OCI-LY3 (cell line): ENCODE measurements around the gene DTNA.

Experiments used
- H2AFZ ChIP-seq: fragments of 200-600, 300-600 bp; shearing (Covaris generic); 2 replicates; pipeline ENCODE4 v1.6.0; 2014; ENCODE audit warnings: antibody characterized with exemption, low read depth, low read length
- H3K27ac ChIP-seq: fragments of 200-600, 300-600 bp; sonication (generic); 2 replicates; pipeline ENCODE4 v1.5.1; 2014; ENCODE audit warnings: mild to moderate bottlenecking, low read length, moderate library complexity, mixed read lengths
- H3K27me3 ChIP-seq: fragments of 200-600, 300-600 bp; sonication (generic); 2 replicates; pipeline ENCODE4 v1.6.1; 2014; ENCODE audit warnings: low read depth, low read length, mixed read lengths
- H3K36me3 ChIP-seq: fragments of 200-600, 300-600 bp; sonication (generic); replicated peaks from 2 replicates; pipeline ENCODE3; 2014; ENCODE audit warnings: low read depth, low read length, mixed read lengths
- H3K4me1 ChIP-seq: fragments of 300-600, 200-600 bp; sonication (generic); 2 replicates; pipeline ENCODE4 v1.6.1; 2014; ENCODE audit warnings: low read length, mixed read lengths
- H3K4me2 ChIP-seq: fragments of 200-600, 300-600 bp; sonication (generic); 2 replicates; pipeline ENCODE4 v1.6.1; 2014; ENCODE audit warnings: low read length, mixed read lengths
- H3K4me3 ChIP-seq: fragments of 300-600, 200-600 bp; sonication (generic); 2 replicates; pipeline ENCODE4 v1.5.1; 2014; ENCODE audit warnings: antibody characterized with exemption, mild to moderate bottlenecking, low read length, moderate library complexity
- H3K79me2 ChIP-seq: fragments of 300-600, 200-600 bp; shearing (Covaris generic); 2 replicates; pipeline ENCODE4 v1.6.1; 2014; ENCODE audit warnings: mild to moderate bottlenecking, low read length, mixed read lengths
- H3K9ac ChIP-seq: fragments of 300-600, 200-600 bp; shearing (Covaris generic); 2 replicates; pipeline ENCODE4 v1.6.0; 2014; ENCODE audit warnings: mild to moderate bottlenecking, low read length, moderate library complexity
- H3K9me3 ChIP-seq: fragments of 200-600, 300-600 bp; shearing (Covaris generic); 2 replicates; pipeline ENCODE4 v1.6.1; 2014; ENCODE audit warnings: low read length, mixed read lengths; ENCODE audit not compliant: insufficient read depth
- H4K20me1 ChIP-seq: fragments of 200-600, 300-600 bp; sonication (generic); 2 replicates; pipeline ENCODE4 v1.6.1; 2016; ENCODE audit warnings: low read length, mixed read lengths; ENCODE audit not compliant: insufficient read depth
- EZH2phosphoT487 ChIP-seq: fragments of 200-600 bp; shearing (Covaris generic); IDR thresholded peaks from 2 replicates; pipeline ENCODE4 v1.6.1; 2018; ENCODE audit warnings: antibody characterized with exemption, mixed run types, low read depth
- TF ChIP-seq, protein P1 (sequence below): fragments of 200-600, 300-600 bp; sonication (generic); IDR thresholded peaks from 2 replicates; pipeline ENCODE4 v1.5.1; 2014; ENCODE audit warnings: antibody characterized with exemption, low read length, low read depth

DTNA gene

DNA sequence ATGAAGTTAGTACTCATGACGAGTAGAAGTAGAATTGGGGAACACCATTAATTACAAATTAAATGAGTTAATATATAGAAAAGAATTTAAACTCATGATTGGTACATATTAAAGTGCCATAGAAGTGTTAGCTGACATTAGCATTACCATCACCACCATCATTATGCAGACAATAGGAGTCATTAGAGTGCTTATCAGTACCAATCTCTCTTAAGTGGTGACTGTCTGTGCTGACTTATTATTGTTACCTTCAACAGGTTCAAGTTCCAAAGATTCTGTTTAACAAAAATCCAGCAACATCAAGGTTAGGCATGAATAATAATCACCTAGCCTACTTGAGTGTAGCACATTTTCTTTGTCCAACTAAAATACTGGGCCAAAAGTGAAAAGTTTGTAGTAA, 222.3 kb downstream of the DTNA start:
- Histone ChIP-seq H3K79me2 (no peaks in the 10 kb centered on the region), H3K27me3 (no peaks in the 10 kb centered on the region), H3K36me3 (no peaks in the 10 kb centered on the region), H3K9me3 (no peaks in the 10 kb centered on the region), H3K9ac (no peak overlapping the region), H4K20me1 (no peaks in the 10 kb centered on the region), H3K4me2 (no peak overlapping the region), H2AFZ (no peak overlapping the region), H3K4me3 (no peak overlapping the region), H3K27ac (no peak overlapping the region), H3K4me1 (no peaks in the 10 kb centered on the region)
- TF ChIP-seq, protein P1, sequence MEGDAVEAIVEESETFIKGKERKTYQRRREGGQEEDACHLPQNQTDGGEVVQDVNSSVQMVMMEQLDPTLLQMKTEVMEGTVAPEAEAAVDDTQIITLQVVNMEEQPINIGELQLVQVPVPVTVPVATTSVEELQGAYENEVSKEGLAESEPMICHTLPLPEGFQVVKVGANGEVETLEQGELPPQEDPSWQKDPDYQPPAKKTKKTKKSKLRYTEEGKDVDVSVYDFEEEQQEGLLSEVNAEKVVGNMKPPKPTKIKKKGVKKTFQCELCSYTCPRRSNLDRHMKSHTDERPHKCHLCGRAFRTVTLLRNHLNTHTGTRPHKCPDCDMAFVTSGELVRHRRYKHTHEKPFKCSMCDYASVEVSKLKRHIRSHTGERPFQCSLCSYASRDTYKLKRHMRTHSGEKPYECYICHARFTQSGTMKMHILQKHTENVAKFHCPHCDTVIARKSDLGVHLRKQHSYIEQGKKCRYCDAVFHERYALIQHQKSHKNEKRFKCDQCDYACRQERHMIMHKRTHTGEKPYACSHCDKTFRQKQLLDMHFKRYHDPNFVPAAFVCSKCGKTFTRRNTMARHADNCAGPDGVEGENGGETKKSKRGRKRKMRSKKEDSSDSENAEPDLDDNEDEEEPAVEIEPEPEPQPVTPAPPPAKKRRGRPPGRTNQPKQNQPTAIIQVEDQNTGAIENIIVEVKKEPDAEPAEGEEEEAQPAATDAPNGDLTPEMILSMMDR: no peak
- no peak for TF ChIP-seq EZH2phosphoT487

DNA sequence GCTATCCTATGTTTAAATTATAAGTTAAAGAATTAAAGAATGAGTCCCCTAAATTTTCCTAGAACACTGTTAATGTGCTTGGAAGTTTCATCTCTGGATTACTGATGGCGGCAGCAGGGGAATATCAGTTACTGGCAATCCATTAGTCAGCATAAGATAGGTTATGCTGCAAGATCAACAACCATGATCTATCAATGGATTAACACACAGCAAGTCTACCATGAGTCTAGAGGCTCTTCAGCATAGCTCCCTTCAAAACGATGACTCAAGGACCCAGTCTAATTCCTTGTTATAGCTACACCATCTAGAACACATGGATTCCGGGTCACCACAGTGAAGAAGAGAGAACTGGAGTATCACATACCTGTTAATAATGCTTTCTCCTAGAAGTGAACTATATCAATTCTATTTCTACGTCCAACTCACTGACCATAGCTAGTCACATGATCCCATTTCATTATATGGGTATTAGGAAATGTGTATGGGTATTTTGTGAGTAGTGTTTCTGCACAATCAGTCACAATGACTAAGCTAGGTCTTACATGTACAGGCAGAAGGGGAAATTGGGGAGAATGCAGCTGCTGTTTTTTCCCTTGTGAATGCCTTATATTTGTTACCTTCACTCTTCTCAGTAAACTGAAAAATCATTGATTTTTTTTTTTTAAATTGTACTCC, 222.8 kb downstream of the DTNA start:
- Histone ChIP-seq H3K79me2 (no peaks in the 10 kb centered on the region), H3K4me2 (no peak overlapping the region), H3K9me3 (no peaks in the 10 kb centered on the region), H3K36me3 (no peaks in the 10 kb centered on the region), H4K20me1 (no peaks in the 10 kb centered on the region), H2AFZ (no peak overlapping the region), H3K27me3 (no peaks in the 10 kb centered on the region), H3K27ac (no peak overlapping the region), H3K9ac (no peak overlapping the region), H3K4me1 (no peaks in the 10 kb centered on the region), H3K4me3 (no peak overlapping the region)
- no peak for TF ChIP-seq EZH2phosphoT487
- TF ChIP-seq, protein P1: no peak

DNA sequence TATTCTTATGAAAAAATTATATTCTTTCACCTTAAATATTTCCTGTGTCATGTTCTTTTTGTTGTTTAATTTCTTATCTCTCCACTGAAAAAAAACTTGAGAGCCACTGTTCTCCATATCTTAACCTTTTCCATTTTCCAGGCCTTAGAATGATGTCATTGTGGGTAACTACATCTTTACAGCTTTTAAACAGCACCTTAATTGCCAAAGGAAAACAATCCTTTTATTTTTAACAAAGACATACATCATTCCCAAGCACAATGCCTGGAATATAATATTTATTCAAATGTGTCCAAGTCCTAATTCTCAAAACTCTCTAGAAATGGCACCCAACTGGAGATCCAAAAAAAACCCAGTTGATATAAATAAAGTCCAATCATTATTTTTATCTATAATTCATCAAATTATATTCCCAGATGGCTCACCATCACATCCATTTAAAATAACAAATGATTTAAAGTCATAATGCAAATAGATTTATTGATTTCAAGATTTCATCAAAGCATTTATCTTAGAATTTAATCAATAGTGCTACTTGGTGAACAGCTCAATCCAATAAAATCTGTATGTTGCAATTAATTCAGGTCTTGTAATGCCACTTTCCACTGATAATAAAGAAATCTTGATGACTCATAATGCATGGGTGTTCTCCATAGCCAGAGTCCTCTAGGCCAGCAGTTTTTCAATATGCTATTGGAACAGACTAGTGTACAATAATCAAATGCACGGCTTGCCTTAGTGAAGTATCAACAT, 224.0 kb downstream of the DTNA start:
- no peak overlapping the region for H2AFZ ChIP-seq
- no peaks in the 10 kb centered on the region for H3K4me1 ChIP-seq
- H3K27ac ChIP-seq: no peak overlapping the region
- TF ChIP-seq EZH2phosphoT487: no peak
- TF ChIP-seq, protein P1: no peak
- no peak overlapping the region for H3K4me3 ChIP-seq
- H3K4me2 ChIP-seq: no peak overlapping the region
- no peaks in the 10 kb centered on the region for H3K79me2 ChIP-seq
- no peak overlapping the region for H3K9ac ChIP-seq
- H3K27me3 ChIP-seq: no peaks in the 10 kb centered on the region
- no peaks in the 10 kb centered on the region for H3K9me3 ChIP-seq
- H3K36me3 ChIP-seq: no peaks in the 10 kb centered on the region
- no peaks in the 10 kb centered on the region for H4K20me1 ChIP-seq

DNA sequence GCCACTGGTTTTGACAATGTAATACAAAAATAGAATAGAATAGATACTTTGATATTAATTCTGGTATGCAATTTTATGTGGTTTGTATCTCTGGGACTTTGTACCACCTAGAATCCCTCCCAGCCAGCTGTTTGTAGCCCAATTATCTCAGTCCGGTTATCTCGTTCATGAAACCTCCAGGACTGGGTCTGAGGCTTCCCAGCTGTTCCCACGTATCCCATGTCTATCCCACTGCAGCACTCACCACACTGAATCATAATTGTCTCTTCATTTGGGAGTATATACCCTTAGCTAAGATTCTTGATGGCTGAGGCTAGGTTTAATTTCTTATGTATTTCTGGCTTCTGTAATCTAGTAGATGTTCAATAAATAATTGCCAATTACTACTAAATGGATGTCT, 226.7 kb downstream of the DTNA start:
- no peak overlapping the region for H2AFZ ChIP-seq
- no peak overlapping the region for H3K27ac ChIP-seq

More for the DNA sequence above, 226.7 kb downstream of the DTNA start:
- H3K79me2 ChIP-seq: no peaks in the 10 kb centered on the region
- no peaks in the 10 kb centered on the region for H3K4me1 ChIP-seq
- H3K36me3 ChIP-seq: no peaks in the 10 kb centered on the region
- no peak overlapping the region for H3K4me2 ChIP-seq
- TF ChIP-seq, protein P1: no peak
- TF ChIP-seq EZH2phosphoT487: no peak
- H3K9ac ChIP-seq: no peak overlapping the region
- no peaks in the 10 kb centered on the region for H4K20me1 ChIP-seq
- H3K27me3 ChIP-seq: no peaks in the 10 kb centered on the region
- no peaks in the 10 kb centered on the region for H3K9me3 ChIP-seq
- H3K4me3 ChIP-seq: no peak overlapping the region
